ENCODE measurements around the gene ZNF232.

DNA sequence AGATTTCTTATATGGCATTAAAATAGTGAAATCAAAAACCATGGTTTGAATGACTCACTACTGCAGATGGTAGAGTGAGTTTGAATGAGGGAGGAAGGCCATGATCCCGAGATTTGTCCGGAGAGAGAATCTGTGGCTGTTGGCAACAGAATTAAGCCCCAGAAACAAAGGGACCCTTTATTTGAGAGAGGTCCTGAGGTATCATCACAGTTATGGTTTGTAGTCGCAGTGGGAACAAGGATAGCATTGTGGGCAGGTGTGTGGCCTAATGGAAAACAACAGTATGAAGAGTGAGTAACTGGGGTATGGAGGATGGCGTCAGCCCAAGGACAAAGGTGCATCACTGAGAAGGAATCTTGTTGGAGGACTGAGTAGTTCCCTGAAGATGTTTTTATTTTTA lies 42.0 kb downstream of the ZNF232 start:
- TF ChIP-seq SMC3 (conservative IDR thresholded peaks at IDR 0.05; ENCODE audit: poor library complexity) (no peak), EZH2 (IDR thresholded peaks at IDR 0.05; ENCODE audit: borderline replicate concordance, insufficient read depth, low read length, poor library complexity, severe bottlenecking) (no peak), EP300 (conservative IDR thresholded peaks at IDR 0.05; ENCODE audit: poor library complexity, severe bottlenecking) (no peak), POLR2AphosphoS5 (IDR thresholded peaks at IDR 0.05) (no peak), TAF1 (IDR thresholded peaks at IDR 0.05; ENCODE audit: low read depth) (no peak), RAD21 (conservative IDR thresholded peaks at IDR 0.05) (no peak), MXI1 (conservative IDR thresholded peaks at IDR 0.05; ENCODE audit: poor library complexity, severe bottlenecking) (no peak)
- TF ChIP-seq, protein P1, sequence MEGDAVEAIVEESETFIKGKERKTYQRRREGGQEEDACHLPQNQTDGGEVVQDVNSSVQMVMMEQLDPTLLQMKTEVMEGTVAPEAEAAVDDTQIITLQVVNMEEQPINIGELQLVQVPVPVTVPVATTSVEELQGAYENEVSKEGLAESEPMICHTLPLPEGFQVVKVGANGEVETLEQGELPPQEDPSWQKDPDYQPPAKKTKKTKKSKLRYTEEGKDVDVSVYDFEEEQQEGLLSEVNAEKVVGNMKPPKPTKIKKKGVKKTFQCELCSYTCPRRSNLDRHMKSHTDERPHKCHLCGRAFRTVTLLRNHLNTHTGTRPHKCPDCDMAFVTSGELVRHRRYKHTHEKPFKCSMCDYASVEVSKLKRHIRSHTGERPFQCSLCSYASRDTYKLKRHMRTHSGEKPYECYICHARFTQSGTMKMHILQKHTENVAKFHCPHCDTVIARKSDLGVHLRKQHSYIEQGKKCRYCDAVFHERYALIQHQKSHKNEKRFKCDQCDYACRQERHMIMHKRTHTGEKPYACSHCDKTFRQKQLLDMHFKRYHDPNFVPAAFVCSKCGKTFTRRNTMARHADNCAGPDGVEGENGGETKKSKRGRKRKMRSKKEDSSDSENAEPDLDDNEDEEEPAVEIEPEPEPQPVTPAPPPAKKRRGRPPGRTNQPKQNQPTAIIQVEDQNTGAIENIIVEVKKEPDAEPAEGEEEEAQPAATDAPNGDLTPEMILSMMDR (IDR thresholded peaks at IDR 0.05; ENCODE audit: poor library complexity, severe bottlenecking) = no peak
- TF ChIP-seq, protein P2, sequence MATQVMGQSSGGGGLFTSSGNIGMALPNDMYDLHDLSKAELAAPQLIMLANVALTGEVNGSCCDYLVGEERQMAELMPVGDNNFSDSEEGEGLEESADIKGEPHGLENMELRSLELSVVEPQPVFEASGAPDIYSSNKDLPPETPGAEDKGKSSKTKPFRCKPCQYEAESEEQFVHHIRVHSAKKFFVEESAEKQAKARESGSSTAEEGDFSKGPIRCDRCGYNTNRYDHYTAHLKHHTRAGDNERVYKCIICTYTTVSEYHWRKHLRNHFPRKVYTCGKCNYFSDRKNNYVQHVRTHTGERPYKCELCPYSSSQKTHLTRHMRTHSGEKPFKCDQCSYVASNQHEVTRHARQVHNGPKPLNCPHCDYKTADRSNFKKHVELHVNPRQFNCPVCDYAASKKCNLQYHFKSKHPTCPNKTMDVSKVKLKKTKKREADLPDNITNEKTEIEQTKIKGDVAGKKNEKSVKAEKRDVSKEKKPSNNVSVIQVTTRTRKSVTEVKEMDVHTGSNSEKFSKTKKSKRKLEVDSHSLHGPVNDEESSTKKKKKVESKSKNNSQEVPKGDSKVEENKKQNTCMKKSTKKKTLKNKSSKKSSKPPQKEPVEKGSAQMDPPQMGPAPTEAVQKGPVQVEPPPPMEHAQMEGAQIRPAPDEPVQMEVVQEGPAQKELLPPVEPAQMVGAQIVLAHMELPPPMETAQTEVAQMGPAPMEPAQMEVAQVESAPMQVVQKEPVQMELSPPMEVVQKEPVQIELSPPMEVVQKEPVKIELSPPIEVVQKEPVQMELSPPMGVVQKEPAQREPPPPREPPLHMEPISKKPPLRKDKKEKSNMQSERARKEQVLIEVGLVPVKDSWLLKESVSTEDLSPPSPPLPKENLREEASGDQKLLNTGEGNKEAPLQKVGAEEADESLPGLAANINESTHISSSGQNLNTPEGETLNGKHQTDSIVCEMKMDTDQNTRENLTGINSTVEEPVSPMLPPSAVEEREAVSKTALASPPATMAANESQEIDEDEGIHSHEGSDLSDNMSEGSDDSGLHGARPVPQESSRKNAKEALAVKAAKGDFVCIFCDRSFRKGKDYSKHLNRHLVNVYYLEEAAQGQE (IDR thresholded peaks at IDR 0.05; ENCODE audit: borderline replicate concordance) = no peak

All from neural cell (in vitro differentiated cells).